GM12873 (cell line): Measurements from ENCODE around the gene LDLRAD3.

Experiments used
- CTCF ChIP-seq: IDR thresholded peaks from 2 replicates; pipeline ENCODE4 v1.5.1; 2012; ENCODE audit warnings: low read depth, mild to moderate bottlenecking, moderate library complexity, low read length, control low read depth; ENCODE audit not compliant: insufficient read depth; ENCODE audit errors: missing control alignments

LDLRAD3 gene

GRCh38 chr11:36210529-36210928 is 266.7 kb downstream of the LDLRAD3 start:
- no peak for TF ChIP-seq CTCF

GRCh38 chr11:36211761-36212430 is 268.0 kb downstream of the LDLRAD3 start:
- TF ChIP-seq CTCF = no peak

- TF ChIP-seq CTCF = no peak
Observed at GRCh38 chr11:36212564-36213392, 268.9 kb downstream of the LDLRAD3 start.

- TF ChIP-seq CTCF = no peak
Observed at GRCh38 chr11:36213393-36213840, 269.6 kb downstream of the LDLRAD3 start.

GRCh38 chr11:36214480-36214879 is 270.6 kb downstream of the LDLRAD3 start:
- no peak for TF ChIP-seq CTCF

- TF ChIP-seq CTCF = no peak
Observed at GRCh38 chr11:36214976-36215692, 271.3 kb downstream of the LDLRAD3 start.

- TF ChIP-seq CTCF = no peak
Observed at GRCh38 chr11:36215693-36216060, 271.8 kb downstream of the LDLRAD3 start.
